ENCODE results near the gene COL17A1.

COL17A1 gene

DNA sequence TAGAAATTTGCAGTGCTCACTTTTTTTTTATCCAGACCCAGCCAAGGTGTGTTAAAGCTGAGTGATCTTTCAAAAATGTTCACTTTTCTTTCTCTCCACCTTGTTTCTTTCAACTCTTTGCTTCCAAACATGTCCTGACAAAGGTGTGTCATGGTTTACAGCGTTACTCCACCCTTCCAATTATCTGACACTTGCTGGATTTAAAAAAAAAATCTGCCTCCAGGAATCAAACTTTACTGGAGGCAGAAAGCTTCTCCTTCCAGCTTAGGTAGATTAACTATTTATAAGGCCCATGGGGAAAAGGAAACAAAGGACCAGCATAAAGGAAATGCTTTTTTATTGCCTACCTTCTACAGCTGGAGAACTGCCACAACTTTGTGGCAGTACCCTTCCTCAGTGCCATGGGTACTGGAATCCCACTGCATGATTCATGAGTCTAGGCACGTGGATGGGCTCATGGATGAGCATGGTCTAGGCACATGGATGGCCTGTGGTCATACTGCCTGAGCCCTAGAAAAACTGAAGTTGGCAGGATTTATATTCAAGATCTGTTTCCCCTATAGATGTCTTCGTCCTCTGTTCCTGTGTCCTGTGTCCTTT is at the start of gene COL17A1:
COL17A1 (minus strand) TSS at position 80 of the 600 bp plus-strand sequence. CDS start 5,207 bp downstream, outside the sequence.
- in situ Hi-C loops (cut with MboI; ENCODE audit: low sequenced_read_pairs) = no loop called here

GRCh38 chr10:104130041-104130440 is 44.4 kb upstream of the COL17A1 start:
- in situ Hi-C loops (cut with MboI; ENCODE audit: low sequenced_read_pairs) = loop anchor here (25.0 kb wide), 1 partner anchor 243 kb away; no protein-coding TSS in a partner anchor

- in situ Hi-C loops (cut with MboI; ENCODE audit: low sequenced_read_pairs) = loop anchor here (25.0 kb wide), 1 partner anchor 241 kb away; no protein-coding TSS in a partner anchor
Observed at GRCh38 chr10:104128214-104128613, 42.5 kb upstream of the COL17A1 start.

DNA sequence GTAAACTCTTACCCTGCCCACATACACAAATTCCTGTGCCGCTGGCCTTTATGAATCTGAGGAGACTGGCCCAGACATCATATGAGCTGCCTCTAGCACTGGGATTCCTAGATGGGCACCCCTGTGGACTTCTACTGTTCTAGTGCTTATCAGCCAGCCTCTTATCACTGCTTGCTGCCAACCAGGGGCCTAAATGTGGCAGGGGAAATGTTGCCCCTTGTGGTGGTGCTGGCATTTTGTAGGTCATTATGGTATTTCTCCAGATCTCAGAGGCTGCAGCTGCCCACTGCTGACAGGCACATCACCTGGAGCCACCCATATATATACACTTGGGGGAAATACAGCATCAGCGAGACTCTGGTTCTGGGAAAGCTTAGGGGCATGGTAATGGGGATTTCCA is 41.7 kb upstream of the COL17A1 start:
- in situ Hi-C loops (cut with MboI; ENCODE audit: low sequenced_read_pairs) = loop anchor here (25.0 kb wide), 1 partner anchor 240 kb away; no protein-coding TSS in a partner anchor

DNA sequence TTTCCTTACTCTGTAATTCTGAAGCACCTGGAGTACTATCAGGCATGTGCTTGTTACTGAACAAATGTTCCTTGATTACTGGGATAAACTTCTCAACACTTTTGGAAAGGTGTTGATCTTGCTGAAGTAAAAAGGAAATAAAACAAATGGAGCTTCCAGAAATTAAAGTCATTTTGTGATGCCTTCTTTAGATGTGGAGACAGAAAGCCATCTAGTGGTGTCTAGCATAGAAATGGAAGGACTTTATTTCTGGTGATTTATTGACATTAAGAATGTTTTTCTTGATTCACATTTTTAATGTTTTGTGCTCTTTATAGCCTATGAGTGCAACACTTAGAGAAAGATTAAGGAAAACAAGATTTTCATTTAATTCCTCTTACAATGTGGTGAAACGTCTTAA is 37.7 kb upstream of the COL17A1 start:
- in situ Hi-C loops (cut with MboI; ENCODE audit: low sequenced_read_pairs) = no loop called here

DNA sequence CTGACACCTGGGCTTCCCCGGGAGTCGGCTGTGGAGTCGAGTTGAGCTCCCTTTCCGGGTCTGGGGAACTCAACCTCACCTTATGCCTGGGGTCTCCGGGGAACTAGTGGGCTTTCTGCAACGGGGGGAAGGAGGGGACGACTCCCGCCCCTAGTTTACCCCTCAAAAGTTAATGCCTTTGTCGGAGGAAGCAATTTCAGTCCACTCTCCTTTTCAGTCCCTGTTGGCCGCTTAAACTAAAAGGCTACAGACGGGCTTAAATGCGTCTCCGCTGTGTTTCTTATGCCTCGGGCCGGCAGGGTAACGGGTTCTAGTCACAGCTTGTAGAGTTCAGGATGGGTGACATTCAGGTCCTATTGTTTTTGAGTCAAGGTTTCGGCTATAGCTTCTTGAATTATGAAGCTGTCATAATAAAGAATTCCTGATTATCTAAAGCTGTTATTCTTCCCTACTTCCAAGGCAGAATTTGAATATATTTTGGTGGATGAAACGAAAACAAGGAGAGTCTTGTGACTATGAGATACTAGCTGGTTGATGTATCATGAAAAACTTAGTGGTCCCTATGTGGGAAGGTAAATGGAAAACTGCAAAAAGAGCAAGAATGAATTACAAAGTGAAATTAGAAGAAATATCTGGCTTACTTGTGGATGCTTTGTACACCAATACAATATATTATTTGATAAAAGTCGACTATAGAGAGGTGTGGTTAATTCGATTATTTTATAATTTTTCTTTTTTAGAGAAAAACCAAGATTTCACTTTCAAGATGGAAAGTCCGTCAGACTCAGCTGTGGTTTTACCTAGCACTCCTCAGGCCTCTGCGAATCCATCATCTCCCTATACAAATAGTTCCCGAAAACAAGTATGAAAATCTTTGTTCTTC is 36.8 kb upstream of the COL17A1 start:
- in situ Hi-C loops (cut with MboI; ENCODE audit: low sequenced_read_pairs) = no loop called here

- in situ Hi-C loops (cut with MboI; ENCODE audit: low sequenced_read_pairs) = no loop called here
Observed at GRCh38 chr10:104121485-104122224, 36.0 kb upstream of the COL17A1 start, which contains the start of gene SFR1. SFR1 (plus strand) TSS chr10:104122171; CDS start chr10:104122184, 13 bp downstream.

DNA sequence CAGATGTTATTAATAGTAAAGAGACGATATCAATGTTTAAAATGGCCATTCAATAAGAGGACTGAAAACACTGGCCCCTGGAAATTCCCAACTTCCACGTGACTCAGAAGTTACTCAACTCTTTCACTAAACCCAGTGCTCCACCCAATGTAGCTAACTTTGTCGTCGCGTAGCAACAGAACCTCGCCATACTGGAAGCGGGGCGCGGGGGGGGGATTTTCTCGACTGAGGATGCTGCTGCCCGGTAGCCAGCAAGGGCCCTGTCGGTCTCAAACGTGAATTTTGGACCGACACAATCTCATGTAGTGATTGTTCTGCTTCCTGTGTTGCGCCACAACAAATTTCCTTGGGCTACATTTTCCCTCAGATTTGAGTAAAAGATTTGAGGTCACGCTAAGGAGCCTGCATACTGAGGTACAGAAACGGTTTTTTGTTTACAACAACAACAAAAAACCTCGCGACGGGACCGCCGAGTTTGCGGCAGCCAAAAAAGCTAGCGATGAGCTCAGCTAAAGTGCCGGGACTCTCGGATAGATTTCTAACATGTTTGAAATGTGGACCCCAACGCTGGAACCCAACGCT is 35.3 kb upstream of the COL17A1 start:
- in situ Hi-C loops (cut with MboI; ENCODE audit: low sequenced_read_pairs) = no loop called here

DNA sequence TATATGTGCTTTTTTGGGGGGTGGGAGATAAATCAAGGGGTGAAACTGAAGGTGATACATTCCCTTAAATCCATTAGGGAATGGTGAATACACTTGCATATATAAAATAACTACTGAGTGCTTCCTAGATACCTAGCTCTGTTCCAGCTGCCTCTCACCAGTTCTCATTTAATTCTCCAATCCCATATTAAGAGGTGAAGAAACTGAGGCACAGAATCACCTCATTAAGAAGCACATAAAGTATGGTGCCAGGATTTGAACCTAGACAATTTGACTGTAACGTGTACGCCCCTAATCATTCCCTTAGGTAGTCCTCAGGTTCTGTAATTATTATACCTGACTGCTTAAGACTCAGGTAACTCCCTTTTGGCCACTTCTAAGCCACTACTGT is 34.8 kb upstream of the COL17A1 start:
- in situ Hi-C loops (cut with MboI; ENCODE audit: low sequenced_read_pairs) = no loop called here

- in situ Hi-C loops (cut with MboI; ENCODE audit: low sequenced_read_pairs) = no loop called here
Observed at GRCh38 chr10:104119996-104120395, 34.3 kb upstream of the COL17A1 start.

DNA sequence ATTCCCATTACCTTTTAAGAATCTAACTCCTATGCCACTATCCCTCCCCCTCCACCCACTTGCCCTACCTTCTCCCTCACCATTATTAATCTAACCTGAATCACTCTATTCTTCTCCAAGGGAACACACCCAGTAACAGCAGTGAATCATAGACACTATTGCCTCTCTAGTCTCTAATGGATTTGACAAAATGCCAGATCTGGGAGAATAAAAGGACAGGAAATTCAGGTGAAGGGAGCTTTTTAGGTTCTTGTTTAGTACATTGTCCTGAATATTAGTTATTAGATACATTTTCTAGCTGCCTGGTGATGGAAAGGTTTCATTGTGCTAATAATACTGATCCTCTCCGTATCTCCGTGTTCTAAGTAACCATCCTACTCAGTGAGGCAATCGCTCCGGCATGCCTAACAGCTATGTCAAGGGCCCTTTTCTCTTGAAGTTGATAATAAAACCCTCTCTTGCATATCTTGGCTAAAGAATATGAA is 32.2 kb upstream of the COL17A1 start:
- in situ Hi-C loops (cut with MboI; ENCODE audit: low sequenced_read_pairs) = no loop called here

- in situ Hi-C loops (cut with MboI; ENCODE audit: low sequenced_read_pairs) = no loop called here
Observed at GRCh38 chr10:104113376-104113956, 27.8 kb upstream of the COL17A1 start.

DNA sequence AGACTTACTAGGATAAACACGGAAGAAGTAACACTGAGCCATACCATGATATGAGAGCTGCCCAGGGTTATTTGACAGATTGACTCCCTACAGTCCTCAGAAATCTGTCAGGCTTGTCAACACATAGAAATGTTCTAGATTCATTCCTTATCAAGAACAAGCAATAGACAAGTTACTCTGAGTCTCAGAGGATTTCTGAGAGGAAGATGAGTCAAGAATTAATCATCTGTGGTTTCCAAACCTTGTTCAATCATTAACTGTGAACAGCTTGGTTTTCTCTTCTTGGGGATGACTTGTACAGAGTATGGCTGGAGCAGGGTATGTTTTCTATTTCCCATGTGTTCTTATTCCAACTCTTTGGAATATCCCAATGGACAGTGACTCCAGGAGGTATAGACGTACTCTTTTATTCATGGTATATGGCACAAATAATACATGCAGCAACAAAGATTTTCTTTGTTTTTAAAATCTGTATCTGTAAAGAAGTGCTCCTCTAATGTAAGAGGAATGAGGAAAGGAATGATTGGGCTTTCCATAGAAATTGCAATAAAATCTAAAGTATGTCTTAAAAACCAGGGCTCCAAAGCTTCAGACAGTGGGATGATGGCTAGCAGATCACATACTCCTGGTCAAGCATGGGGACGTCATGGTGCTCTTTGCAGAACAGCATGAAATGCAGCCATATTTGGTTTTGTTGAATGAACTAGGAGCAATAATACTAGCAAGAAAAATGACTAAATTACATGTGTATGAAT is 24.4 kb upstream of the COL17A1 start:
- in situ Hi-C loops (cut with MboI; ENCODE audit: low sequenced_read_pairs) = no loop called here

DNA sequence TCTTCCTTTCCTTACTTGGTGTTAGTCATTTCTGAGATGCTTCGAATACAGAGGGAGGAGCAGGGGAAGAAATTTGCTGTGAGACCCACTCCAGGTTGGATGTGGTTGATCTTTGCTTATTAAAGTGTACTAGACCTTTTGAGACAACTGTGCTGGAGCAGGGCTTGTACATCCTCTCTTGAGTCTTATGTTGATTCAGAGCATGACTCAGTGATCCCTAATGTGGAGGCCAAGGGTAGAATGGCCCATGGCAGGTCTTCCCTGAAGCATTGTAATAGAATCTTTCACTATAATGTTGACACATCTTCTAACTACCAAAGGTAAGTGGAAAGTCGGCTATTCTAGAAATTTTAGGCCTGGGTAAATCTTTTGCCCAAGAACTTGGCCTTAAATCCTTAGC is 19.2 kb upstream of the COL17A1 start:
- in situ Hi-C loops (cut with MboI; ENCODE audit: low sequenced_read_pairs) = no loop called here

DNA sequence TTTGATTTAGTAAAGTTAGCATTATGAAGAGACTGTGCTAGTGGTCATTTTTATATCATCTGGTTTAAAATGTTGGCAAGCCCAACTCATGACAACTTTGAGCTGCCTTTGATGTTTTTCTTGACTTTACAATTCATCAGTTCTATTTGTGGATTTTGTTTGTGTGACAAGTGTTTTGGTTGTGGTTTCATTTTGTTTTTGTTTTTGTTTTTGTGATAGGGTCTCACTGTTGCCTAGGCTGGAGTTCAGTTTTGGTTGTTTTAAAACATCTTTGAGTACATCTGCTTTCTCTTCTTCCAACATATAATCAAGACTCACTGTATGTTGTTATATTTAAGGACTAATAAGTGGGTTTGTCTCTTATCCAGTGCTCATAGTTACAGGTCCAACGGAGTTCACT is 18.7 kb upstream of the COL17A1 start:
- in situ Hi-C loops (cut with MboI; ENCODE audit: low sequenced_read_pairs) = no loop called here

- in situ Hi-C loops (cut with MboI; ENCODE audit: low sequenced_read_pairs) = no loop called here
Observed at GRCh38 chr10:104103956-104104355, 18.3 kb upstream of the COL17A1 start.

DNA sequence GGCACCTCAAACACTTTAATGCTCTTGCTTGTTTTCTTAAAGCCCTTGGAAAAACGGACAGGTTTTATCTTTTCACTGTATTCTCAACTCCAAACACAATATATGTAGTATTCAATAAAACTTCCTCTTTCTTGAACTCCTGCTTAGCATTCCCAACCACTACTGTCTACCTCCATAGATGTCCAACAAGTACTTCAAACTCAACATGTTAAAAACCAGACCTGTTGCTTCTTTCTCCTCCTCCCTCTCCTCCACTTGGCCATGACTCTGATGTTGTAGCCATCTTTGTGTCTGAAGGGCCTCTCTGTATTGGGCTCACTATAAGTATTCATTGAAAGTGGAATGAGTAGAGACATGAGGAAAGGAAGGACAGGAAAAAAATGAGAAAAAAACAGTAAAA is 16.2 kb upstream of the COL17A1 start:
- in situ Hi-C loops (cut with MboI; ENCODE audit: low sequenced_read_pairs) = no loop called here

DNA sequence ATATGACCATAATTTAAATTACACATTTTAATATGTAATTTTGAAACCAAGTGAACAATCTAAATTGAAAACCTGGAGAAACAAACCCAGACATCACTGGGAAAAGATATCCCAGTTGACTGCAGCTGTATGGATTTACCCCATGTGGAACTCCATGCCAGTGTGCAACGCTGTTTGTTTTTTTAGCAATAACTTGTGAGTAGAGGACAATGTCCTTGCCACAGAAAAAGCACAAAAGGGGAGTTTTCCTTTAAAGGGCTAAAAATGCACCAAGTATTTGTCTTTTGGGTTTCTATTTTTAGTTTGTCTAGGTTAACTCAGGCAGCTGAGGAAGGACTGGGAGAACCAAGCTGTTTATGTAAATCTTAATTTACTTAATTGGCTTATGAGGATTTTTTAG is 15.1 kb upstream of the COL17A1 start:
- in situ Hi-C loops (cut with MboI; ENCODE audit: low sequenced_read_pairs) = no loop called here

GRCh38 chr10:104099941-104100340 is 14.3 kb upstream of the COL17A1 start:
- in situ Hi-C loops (cut with MboI; ENCODE audit: low sequenced_read_pairs) = no loop called here

- in situ Hi-C loops (cut with MboI; ENCODE audit: low sequenced_read_pairs) = no loop called here
Observed at GRCh38 chr10:104099269-104099668, 13.6 kb upstream of the COL17A1 start.
